K562 (cell line): ENCODE measurements around the gene VTCN1. TPM values are rescaled to one million over a fixed set of nuclear protein-coding genes. Genes with fewer than 3 reads are reported as not detected.

ENCODE experiments used
- ATAC-seq: fragments of 200-7000 bp; cut with Tn5 transposase; 3 replicates; pipeline ENCODE4 v1.9.1; 2020; ENCODE audit warnings: moderate library complexity
- BruUV-seq: library from RNA; stranded (reverse); fragments of 400-500 nt; replicated peaks from 2 replicates; lab custom pipeline; 2021; lab: Mats Ljungman, UMichigan
- CTCF ChIA-PET: fragments of 300-600 bp; formaldehyde crosslinking; extraction: SDS; loops from one replicate; lab custom pipeline; 2021; ENCODE audit warnings: low intra/inter-chr PET ratio; lab: Yijun Ruan, JAX
- POLR2A ChIA-PET: fragments of 300-600, 350-650 bp; sonication (Branson Sonifier 250); formaldehyde crosslinking; extraction: SDS; loops from one replicate; lab custom pipeline; 2021; ENCODE audit warnings: antibody characterized with exemption, inconsistent platforms; lab: Yijun Ruan, JAX
- DNase-seq, 4 experiments: peaks; one replicate each; pipeline versions ENCODE4 v3.0.0 to v3.0.0-alpha.2; 2011 to 2018; ENCODE audit warnings: low spot score in 3 of 4, mixed read lengths in 3 of 4; ENCODE audit errors: extremely low read depth in 1 of 4
- FAIRE-seq: peaks from 2 replicates; lab custom pipeline; 2011; peaks lifted over from hg19 to GRCh38; lab: Jason Lieb, UNC
- H2AFZ ChIP-seq: 2 replicates; pipeline ENCODE4 v1.6.0; 2011; ENCODE audit warnings: low read depth, low read length, control low read depth, inconsistent platforms
- H3K27ac ChIP-seq: fragments of 200-600 bp; 3 replicates; pipeline ENCODE4 v1.8.0; 2011; ENCODE audit warnings: low read depth, mild to moderate bottlenecking, control low read depth, inconsistent platforms, low read length, moderate library complexity, mixed read lengths; ENCODE audit errors: extremely low read depth
- H3K27me3 ChIP-seq, 2 experiments: fragments of 300-600 bp in 1 of 2; 2 replicates in 1 of 2; 3 replicates in 1 of 2; pipeline versions ENCODE4 v1.6.0 to v1.8.0; 2011; ENCODE audit warnings: inconsistent platforms in 2 of 2, low read length in 2 of 2, mild to moderate bottlenecking in 1 of 2, mixed read lengths in 1 of 2, moderate library complexity in 1 of 2; ENCODE audit not compliant: control insufficient read depth in 2 of 2, insufficient read depth in 2 of 2
- H3K36me3 ChIP-seq: fragments of 300-600 bp; 3 replicates; pipeline ENCODE4 v1.8.0; 2011; ENCODE audit warnings: mild to moderate bottlenecking, low read length, inconsistent platforms; ENCODE audit not compliant: control insufficient read depth, insufficient read depth
- H3K4me1 ChIP-seq, 2 experiments: fragments of 200-600 bp in 1 of 2; replicated peaks in 1 of 2; 2 replicates in 1 of 2; 3 replicates in 1 of 2; pipeline versions ENCODE4 v1.5.1 to v1.8.0; 2011; ENCODE audit warnings: inconsistent platforms in 2 of 2, low read length in 2 of 2, mild to moderate bottlenecking in 1 of 2, mixed read lengths in 1 of 2, moderate library complexity in 1 of 2; ENCODE audit not compliant: control insufficient read depth in 2 of 2, insufficient read depth in 2 of 2
- H3K4me2 ChIP-seq: 2 replicates; pipeline ENCODE4 v1.6.1; 2011; ENCODE audit warnings: low read length, control low read depth, inconsistent platforms, mixed read lengths; ENCODE audit not compliant: insufficient read depth
- H3K4me3 ChIP-seq: fragments of 200-600 bp; sonication (generic), shearing (Covaris generic); 2 replicates; pipeline ENCODE4 v1.5.1; 2016; ENCODE audit warnings: control low read depth, inconsistent platforms
- H3K79me2 ChIP-seq: fragments of 200-600 bp; 3 replicates; pipeline ENCODE4 v1.8.0; 2011; ENCODE audit warnings: low read length, inconsistent platforms; ENCODE audit not compliant: control insufficient read depth, insufficient read depth
- H3K9ac ChIP-seq, 2 experiments: 2 replicates each; pipeline versions ENCODE4 v1.6.0 to v1.6.1; 2011; ENCODE audit warnings: low read depth in 2 of 2, low read length in 2 of 2, control low read depth in 1 of 2, inconsistent platforms in 1 of 2, mild to moderate bottlenecking in 1 of 2, mixed read lengths in 1 of 2; ENCODE audit not compliant: insufficient read depth in 1 of 2
- H3K9me1 ChIP-seq: one replicate; pipeline ENCODE4 v1.6.0; 2011; ENCODE audit warnings: inconsistent platforms, mild to moderate bottlenecking, low read length, moderate library complexity; ENCODE audit not compliant: control insufficient read depth, insufficient read depth
- H3K9me3 ChIP-seq: replicated peaks from 2 replicates; pipeline ENCODE4 v1.5.1; 2011; ENCODE audit warnings: low read depth, low read length, inconsistent platforms; ENCODE audit not compliant: control insufficient read depth, insufficient read depth
- H4K20me1 ChIP-seq: replicated peaks from 2 replicates; pipeline ENCODE4 v1.6.1; 2011; ENCODE audit warnings: low read length, inconsistent platforms, mixed read lengths; ENCODE audit not compliant: control insufficient read depth, insufficient read depth
- ADNP ChIP-seq: fragments of 200-800 bp; sonication (Bioruptor generic); IDR thresholded peaks from 2 replicates; pipeline ENCODE4 v1.6.1; 2016; ENCODE audit warnings: missing genetic modification characterization, missing compliant biosample characterization
- ATF7 ChIP-seq: fragments of 450-650 bp; IDR thresholded peaks from 2 replicates; pipeline ENCODE4 v1.7.1; 2014; ENCODE audit warnings: mild to moderate bottlenecking, moderate library complexity
- CSDE1 ChIP-seq, 2 experiments: fragments of 450-650 bp; IDR thresholded peaks; 2 replicates each; pipeline ENCODE4 v1.6.1; 2016; ENCODE audit warnings: mild to moderate bottlenecking in 1 of 2
- DPF2 ChIP-seq: fragments of 450-650 bp; IDR thresholded peaks from 2 replicates; pipeline ENCODE4 v1.6.1; 2016
- FOXK1 ChIP-seq: sonication (generic); formaldehyde crosslinking; IDR thresholded peaks from 2 replicates; pipeline ENCODE4 v1.8.0; 2022; ENCODE audit warnings: missing genetic modification reagents, mild to moderate bottlenecking, borderline replicate concordance
- NCOA6 ChIP-seq: fragments of 450-650 bp; IDR thresholded peaks from 2 replicates; pipeline ENCODE4 v1.6.1; 2017; ENCODE audit warnings: mild to moderate bottlenecking
- NR4A1 ChIP-seq, 2 experiments: fragments of 250-450 bp in 1 of 2; fragments of 450-650 bp in 1 of 2; sonication (Bioruptor Pico) in 1 of 2; IDR thresholded peaks; 2 replicates each; pipeline versions ENCODE4 v1.4.0 to v1.6.1; 2016 to 2020; ENCODE audit warnings: mild to moderate bottlenecking in 2 of 2, missing compliant biosample characterization in 1 of 2, missing genetic modification characterization in 1 of 2, moderate library complexity in 1 of 2
- RHOXF2B ChIP-seq: fragments of 250-450 bp; sonication (Bioruptor Pico); conservative IDR thresholded peaks from 2 replicates; pipeline ENCODE4 v1.5.1; 2021
- SIN3A ChIP-seq, 2 experiments: fragments of 150-350 bp in 1 of 2; IDR thresholded peaks; 2 replicates each; pipeline ENCODE4 v1.6.1; 2011 to 2016; ENCODE audit warnings: borderline replicate concordance in 2 of 2, low read depth in 2 of 2, low read length in 2 of 2, mild to moderate bottlenecking in 2 of 2, moderate library complexity in 2 of 2; ENCODE audit not compliant: control insufficient read depth in 1 of 2
- SNIP1 ChIP-seq: fragments of 450-650 bp; IDR thresholded peaks from 2 replicates; pipeline ENCODE4 v1.7.1; 2017; ENCODE audit warnings: low read depth, mild to moderate bottlenecking
- TCFL5 ChIP-seq: fragments of 250-450 bp; sonication (Bioruptor Pico); conservative IDR thresholded peaks from 2 replicates; pipeline ENCODE4 v1.6.1; 2021; ENCODE audit warnings: mild to moderate bottlenecking, moderate library complexity, matching md5 sums
- ZBTB12 ChIP-seq: fragments of 250-450 bp; sonication (Bioruptor Pico); IDR thresholded peaks from 2 replicates; pipeline ENCODE4 v1.4.0; 2020
- ZBTB33 ChIP-seq: sonication (generic); formaldehyde crosslinking; IDR thresholded peaks from 2 replicates; pipeline ENCODE4 v1.8.1; 2023; ENCODE audit warnings: mild to moderate bottlenecking, missing genetic modification reagents
- ZFP91 ChIP-seq: sonication (generic); formaldehyde crosslinking; IDR thresholded peaks from 2 replicates; pipeline ENCODE4 v1.8.0; 2022; ENCODE audit warnings: mild to moderate bottlenecking, missing genetic modification reagents
- ZNF354B ChIP-seq: fragments of 250-450 bp; sonication (Bioruptor Pico); IDR thresholded peaks from 2 replicates; pipeline ENCODE4 v1.4.0; 2020
- WGBS: fragments of 100-300 bp; shearing (Covaris generic); methylation state at CpG from one replicate; pipeline ENCODE4 v1.1.6; 2016; ENCODE audit warnings: low coverage, mixed read lengths; ENCODE audit not compliant: insufficient coverage; ENCODE audit errors: missing lambda C conversion rate; 5-methylcytosine and 5-hydroxymethylcytosine counted together
- in situ Hi-C: fragments of 300-500 bp; cut with MboI; formaldehyde crosslinking; loops from 4 replicates; pipeline ENCODE4 v1.15.0; 2018; ENCODE audit warnings: inconsistent platforms, mixed read lengths
- intact Hi-C: fragments of 100-400 bp; cut with micrococcal nuclease; formaldehyde crosslinking; loops from 2 replicates; pipeline ENCODE4 v1.14.2; 2022
- polyA plus RNA-seq, 8 experiments: library from polyadenylated mRNA; depleted of rRNA in 4 of 8; stranded (reverse) in 5 of 8; unstranded in 3 of 8; fragments of >200 nt; fragmentation: Nextera tagmentation in 2 of 8; fragmentation: Illumina TruSeq in 1 of 8; extraction: Ambion mirVana in 2 of 8; extraction: Trizol in 1 of 8; gene quantifications; 2 replicates each; pipeline versions ENCODE4 v1.2.1 to v1.2.3, GENCODE V29; 2011 to 2014; ENCODE audit warnings: inconsistent platforms in 1 of 8, missing spikeins in 1 of 8
- total RNA-seq, 7 experiments: library from RNA; depleted of rRNA in 6 of 7; stranded (reverse); fragments of >200 nt in 6 of 7; fragmentation: Illumina TruSeq in 2 of 7; extraction: Trizol in 2 of 7; gene quantifications; 2 replicates each; pipeline versions ENCODE4 v1.2.1 to v1.2.3, GENCODE V29; 2011 to 2021; ENCODE audit warnings: low replicate concordance in 1 of 7

VTCN1 gene
- total and polyA plus RNA-seq, 9 of the 15 experiments (the other 6 are each of a cell fraction or from before 2014, with no cell fraction given): not detected

GRCh38 chr1:117121589-117122329, 89.0 kb downstream of the VTCN1 start, which contains the start of gene TRIM45:
TRIM45 (minus strand) TSS chr1:117121749; CDS start chr1:117121201, 548 bp downstream.
- peak within 1 kb of the TSS; percentile 86 for H3K4me2 ChIP-seq
- H3K9me3 ChIP-seq: no peaks in the 10 kb centered on the region
- no peaks in the 10 kb centered on the region for H4K20me1 ChIP-seq
- in situ Hi-C loops (no loop called here), intact Hi-C loops (loop anchor here (5.0 to 10.0 kb wide), 4 partner anchors 161 to 547 kb away; partner anchors contain the start of gene CD58)
- H3K36me3 ChIP-seq: no peaks in the 10 kb centered on the region
- peak within 1 kb of the TSS; percentile 99 for H2AFZ ChIP-seq
- H3K4me1 ChIP-seq: peaks cover 9 to 17% of the 10 kb centered on the region in 2 experiments; a peak in 4 of 5 replicates
- peak; percentile 97 for FAIRE-seq
- no peaks in the 10 kb centered on the region for H3K79me2 ChIP-seq
- POLR2A ChIA-PET: interaction anchor here (0.6 kb wide), 1 partner anchor 21 kb away, joined by 3 read pairs; no protein-coding TSS in a partner anchor
- H3K9ac ChIP-seq: peak within 1 kb of the TSS; percentile 81 to 98
- TSS peak; percentile 90 for BruUV-seq
- ATAC-seq: peak; percentile 98
- H3K4me3 ChIP-seq: peak within 1 kb of the TSS; percentile 51
- no peaks in the 10 kb centered on the region for H3K9me1 ChIP-seq
- 2% methylated on average over 46 of the region's 71 CpGs for WGBS
- DNase-seq: peak; percentile 96 to 97 (median 96)
- H3K27me3 ChIP-seq: peaks cover 6% of the 10 kb centered on the region in 2 experiments; a peak in 1 of 5 replicates
- CTCF ChIA-PET: no interaction called here
- peak within 1 kb of the TSS; percentile 82 for H3K27ac ChIP-seq
- TF ChIP-seq DPF2 (no peak), FOXK1 (CRISPR knock-in tag) (no peak; the same call in 1 of the 2 replicates), ZNF354B (CRISPR knock-in tag) (0 out of 2 replicates have a peak, but pooled peaks have one; percentile 5), NR4A1 (CRISPR knock-in tag; IDR thresholded peaks at IDR 0.05) (no peak), NR4A1 (tag; IDR thresholded peaks at IDR 0.05) (peak; percentile 84; the same call in 1 of the 2 replicates), SIN3A (IDR thresholded peaks at IDR 0.05; ENCODE audit: borderline replicate concordance in 2 of 2, control insufficient read depth in 1 of 2, low read depth in 2 of 2, low read length in 2 of 2) (0 out of 4 replicates have a peak, but pooled peaks of 1 of the 2 experiments have one; percentile 37), RHOXF2B (CRISPR knock-in tag) (0 out of 2 replicates have a peak, but pooled peaks have one; percentile 51), SNIP1 (no peak), CSDE1 (IDR thresholded peaks at IDR 0.05) (peak in 1 of 2 experiments; percentile 66; a peak in 1 of 4 replicates), NCOA6 (peak; percentile 61), ZBTB12 (CRISPR knock-in tag) (0 out of 2 replicates have a peak, but pooled peaks have one; percentile 36), ZFP91 (CRISPR knock-in tag) (0 out of 2 replicates have a peak, but pooled peaks have one; percentile 25), ADNP (tag) (no peak), TCFL5 (CRISPR knock-in tag) (no peak), ZBTB33 (CRISPR knock-in tag) (peak; percentile 95), ATF7 (peak; percentile 81)
